NCI-H748 (cell line): ENCODE measurements around the gene RPS27A.
"Not testable (repeated sequence)": the region's sequence is repeated elsewhere in the genome, so short reads cannot be mapped to it uniquely, and the experiment has no call there.

Source experiments
- DNase-seq: peaks from one replicate; lab custom pipeline; 2025; ENCODE audit not compliant: unreplicated experiment; lab: John Stamatoyannopoulos, UW

Gene RPS27A

DNA sequence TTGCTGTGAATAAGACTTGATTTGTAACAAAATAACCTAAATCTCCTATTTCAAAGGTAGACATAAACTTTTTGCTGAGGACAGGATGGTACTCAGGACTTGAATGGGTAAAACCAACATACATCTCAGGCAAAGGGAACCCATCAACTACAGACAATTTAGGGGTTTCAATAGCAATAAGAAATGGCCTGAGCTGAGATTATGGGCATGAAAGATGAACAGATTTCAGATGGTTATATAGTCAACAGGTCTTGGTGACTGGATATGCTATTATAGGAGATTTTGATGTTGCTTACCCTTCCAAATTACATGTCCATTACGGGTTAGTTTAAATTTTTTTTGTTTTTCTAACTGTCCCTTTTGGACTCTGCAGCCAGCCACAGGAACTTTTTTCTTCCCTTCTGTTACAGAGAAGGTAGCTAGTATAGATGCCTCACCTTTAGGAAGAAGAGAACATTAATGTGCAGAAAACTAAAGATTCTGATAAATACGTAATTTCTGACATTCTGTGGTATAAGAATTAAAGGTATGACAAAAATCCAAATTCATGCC, 4.6 kb downstream of the RPS27A start:
- DNase-seq, result no peak

DNA sequence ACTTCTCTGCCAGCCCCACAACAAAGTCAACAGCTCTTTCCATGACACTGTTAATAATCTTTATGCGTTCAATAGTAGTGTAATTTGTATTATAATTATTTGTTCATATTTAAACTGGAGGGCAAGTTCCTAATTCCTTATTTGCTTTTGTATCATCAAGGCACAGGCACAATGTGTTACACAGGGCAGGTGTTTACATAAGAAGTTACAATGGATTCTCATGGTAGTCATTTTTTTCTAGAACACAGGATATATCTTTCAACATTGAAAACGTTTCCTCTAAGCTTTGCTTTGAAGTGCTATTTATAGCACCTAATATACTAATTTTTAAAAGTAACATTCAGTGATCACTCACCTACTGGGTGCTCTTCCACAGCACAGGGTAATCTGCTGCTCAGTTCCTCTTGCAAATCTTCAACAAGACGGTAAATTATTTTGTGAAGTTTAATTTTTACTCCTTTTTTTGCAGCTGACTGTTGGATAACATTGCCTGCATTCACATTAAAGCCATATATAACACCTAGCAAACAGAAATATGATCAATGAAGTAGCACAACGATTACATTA, 7.3 kb downstream of the RPS27A start:
- peak; percentile 39 for DNase-seq

DNA sequence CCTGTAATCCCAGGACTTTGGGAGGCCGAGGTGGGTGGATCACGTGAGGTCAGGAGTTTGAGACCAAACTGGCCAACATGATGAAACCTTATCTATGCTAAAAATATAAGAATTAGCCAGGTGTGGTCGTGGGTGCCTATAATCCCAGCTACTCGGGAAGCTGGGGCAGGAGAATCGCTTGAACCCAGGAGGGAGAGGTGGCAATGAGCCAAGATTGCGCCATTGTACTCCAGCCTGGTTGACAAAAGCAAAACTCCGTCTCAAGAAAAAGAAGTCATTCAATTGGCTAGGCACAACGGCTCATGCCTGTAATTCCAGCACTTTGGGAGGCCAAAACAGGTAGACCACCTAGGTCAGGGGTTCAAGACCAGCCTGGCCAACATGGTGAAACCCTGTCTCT, 9.1 kb downstream of the RPS27A start:
- not testable (repeated sequence) for DNase-seq

DNA sequence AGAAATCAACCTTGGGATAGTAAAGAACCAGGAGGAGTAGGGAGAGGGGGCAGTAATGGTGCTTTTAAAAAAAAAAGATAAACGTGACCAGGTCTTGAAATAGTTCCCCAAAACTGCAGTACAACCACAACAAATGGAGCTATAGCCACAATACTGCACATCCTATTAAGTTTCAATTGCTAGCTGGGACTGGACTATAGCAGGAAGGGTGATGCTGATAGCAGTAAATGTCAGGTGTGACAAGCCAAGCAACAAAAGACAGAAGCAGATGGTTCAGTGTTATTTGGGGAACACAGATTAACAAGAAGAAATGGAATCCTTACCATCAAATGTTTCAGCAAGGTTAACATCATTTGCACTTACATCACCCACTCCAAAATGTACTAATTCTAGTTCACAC, 10.1 kb downstream of the RPS27A start:
- no peak for DNase-seq

DNA sequence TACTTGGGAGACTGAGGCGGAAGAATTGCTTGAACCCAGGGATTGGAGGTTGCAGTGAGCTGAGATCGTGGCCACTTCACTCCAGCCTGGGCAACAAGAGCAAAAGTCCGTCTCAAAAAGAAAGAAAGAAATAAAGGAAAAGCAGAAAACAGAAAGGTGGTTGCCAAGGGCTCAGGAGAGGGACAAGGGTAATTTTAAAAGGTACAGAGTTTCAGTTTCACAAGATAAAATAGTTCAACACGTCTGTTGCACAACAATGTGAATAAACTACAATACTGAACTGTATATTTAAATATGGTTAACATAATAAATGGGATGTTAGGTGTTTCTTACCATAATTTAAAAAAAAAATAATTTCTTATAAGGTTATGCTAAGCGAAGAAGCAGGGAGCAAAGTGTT, 12.9 kb downstream of the RPS27A start:
- DNase-seq, result no peak

DNA sequence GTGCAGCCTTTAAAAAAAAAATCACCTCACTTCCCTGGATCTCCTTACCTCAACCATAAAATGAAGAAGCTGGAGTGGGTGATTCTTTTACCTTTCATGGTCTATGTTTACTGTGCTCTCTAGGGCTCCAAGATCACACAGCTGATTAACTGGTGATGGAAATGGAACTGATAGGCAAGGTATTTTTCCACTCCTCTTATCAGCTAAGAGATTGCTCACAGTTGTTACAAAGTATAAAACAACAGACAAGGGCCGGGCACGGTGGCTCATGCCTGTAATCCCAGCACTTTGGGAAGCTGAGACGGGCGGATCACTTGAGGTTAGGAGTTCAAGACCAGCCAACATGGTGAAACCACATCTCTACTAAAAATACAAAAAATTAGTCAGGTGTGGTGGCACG, 14.5 kb downstream of the RPS27A start:
- no peak for DNase-seq

DNA sequence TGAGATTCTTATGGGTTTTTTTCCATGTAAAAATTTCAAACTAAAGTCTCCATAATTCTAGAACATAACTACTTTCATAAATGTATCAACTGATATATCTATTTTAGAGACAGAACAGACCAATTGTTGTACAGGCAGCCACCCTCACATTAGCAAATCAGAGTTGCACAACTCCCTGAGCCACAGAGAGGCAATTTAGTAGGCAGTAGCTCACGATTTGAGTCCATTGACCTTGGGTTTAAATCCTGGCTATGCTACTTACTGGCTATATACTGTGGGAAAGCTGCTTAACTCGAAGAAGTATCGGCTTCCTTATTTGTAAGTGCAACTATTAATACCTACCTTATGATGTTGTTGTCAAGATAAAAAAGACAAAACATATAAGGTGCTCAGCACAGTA, 20.3 kb downstream of the RPS27A start:
- no peak for DNase-seq

DNA sequence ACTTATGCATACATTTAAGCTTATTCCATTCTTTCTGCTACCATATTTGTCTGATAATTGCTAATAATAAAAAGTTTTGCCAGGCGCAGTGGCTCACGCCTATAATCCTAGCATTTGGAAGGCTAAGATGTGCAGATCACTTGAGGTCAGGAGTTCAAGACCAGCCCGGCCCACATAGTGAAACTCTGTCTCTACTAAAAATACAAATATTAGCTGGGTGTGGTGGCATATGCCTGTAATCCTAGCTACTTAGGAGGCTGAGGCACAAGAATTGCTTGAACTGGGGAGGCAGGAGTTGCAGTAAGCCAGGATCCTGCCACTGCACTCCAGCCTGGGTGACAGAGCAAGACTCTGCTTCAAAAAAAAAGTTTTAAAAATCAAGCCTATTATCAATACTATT, 27.1 kb downstream of the RPS27A start:
- not testable (repeated sequence) for DNase-seq

DNA sequence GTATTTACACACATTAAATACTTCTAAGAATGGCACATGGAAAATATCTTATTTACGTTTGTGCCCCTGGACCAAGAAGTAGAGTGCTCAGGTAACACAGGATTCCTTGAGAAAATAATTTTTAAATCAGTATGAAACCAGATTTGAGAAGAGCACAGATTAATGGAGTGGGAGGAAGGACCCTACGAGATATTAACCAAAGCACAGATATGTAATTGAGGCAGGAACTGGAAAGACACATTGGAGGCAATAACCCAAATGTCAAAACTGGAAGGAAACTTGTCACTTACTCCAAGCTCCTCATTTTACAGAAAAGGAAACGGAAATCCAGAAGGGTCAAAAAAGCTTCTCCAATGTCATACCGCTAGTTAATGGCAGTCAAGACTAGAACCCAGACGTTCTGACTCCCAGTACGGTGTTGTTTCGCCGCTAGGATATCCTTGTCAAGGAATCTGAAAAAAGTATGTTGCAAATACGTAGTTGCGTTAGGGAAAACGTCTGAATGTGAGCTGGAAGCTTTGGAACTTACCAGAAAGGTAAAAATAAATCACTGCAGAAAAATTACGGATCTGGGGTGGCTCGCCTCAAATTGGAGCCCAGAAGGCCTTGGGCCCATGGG, 35.9 kb downstream of the RPS27A start:
- DNase-seq, result peak; percentile 20

DNA sequence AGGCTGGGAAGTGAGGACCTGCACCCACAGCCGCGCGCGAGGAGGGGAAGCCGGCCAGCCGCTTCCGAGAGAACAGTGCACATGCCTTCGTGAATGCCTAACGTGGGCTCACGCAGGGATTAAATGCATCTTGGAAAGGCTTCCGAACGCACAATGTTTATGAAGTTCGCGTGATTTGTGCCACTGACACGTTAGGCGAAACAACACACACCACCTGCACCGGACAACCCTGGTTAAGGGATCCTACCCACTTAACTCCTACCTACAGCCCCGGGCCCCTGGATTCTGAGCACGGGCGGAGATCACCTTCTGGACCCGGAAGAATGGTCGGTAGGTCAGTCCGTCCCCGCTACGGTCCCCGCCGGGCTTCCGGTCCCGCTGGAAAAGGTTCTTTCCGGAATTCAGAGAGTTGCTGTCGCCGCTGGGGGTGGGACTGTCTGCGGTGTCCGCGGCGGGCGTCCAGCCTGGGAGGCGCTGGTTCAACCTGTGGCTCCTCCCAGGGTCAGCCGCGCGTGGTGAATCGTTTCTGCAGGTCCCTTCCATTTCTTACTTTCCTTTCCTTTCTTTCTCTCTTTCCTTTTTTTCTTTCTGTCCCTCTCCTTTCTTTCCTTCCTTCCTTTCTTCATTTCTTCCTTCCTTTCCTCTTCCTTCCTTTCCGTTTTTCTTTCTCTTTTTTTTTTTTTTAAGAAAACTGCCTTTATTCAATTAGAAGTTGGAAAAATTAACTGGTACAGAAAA, 36.6 kb downstream of the RPS27A start, which contains the start of gene MTIF2:
Gene MTIF2 (minus strand): TSS at position 325 of the 738 bp plus-strand sequence. CDS start 5,373 bp downstream, outside the sequence.
- peak; percentile 93 for DNase-seq

DNA sequence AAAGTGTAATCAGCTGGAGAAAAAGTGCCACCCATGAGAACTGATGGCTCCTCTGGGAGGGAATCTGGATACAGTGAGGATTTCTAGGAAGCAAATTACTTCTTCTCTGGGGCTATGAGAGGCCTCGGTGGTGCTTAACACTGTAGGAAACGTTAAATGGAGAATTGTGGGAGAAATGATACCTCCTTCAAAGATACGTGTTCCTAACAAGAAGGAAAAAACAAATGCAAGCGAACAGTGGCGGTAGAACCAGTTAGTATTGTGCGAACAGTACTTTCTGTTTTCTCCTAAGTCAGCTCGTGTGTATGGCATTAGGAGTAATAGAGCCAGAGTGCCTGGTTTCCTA, 37.1 kb downstream of the RPS27A start:
- peak; percentile 3 for DNase-seq

DNA sequence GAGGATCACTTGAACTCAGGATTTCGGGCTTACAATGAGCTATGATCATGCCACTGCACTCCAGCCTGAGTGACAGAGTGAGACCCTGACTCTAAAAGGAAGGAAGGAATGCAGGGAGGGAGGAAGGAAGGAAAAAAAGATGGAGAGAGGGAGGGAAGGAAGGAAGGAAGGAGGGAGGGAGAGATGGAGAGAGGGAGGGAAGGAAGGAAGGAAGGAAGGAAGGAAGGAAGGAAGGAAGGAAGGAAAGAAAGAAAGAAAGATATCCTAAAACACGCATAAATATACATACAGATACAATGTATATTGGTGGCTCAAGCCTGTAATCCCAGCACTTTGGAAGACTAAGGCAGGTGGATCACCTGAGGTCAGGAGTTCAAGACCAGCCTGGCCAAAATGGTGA, 41.9 kb downstream of the RPS27A start:
- not testable (repeated sequence) for DNase-seq

DNA sequence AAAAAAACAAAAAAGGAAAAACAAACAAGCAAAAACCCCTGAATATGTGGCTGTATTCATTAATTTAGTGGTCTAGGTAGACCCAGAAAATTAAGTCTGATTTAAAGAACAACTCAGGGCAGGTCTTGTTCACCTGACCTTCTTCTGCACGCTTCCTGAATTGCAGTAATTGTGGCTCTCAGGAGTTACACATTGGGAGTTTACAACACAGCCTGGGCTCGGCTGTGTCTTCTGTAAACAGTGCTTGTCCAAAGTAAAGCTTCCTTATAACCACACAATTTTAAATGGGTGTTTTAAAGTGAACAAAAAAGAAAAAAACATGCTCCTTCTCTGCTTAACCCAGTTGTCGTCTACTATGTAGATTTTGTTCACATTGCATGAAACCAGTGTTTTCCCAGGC, 44.8 kb downstream of the RPS27A start:
- DNase-seq, result no peak

DNA sequence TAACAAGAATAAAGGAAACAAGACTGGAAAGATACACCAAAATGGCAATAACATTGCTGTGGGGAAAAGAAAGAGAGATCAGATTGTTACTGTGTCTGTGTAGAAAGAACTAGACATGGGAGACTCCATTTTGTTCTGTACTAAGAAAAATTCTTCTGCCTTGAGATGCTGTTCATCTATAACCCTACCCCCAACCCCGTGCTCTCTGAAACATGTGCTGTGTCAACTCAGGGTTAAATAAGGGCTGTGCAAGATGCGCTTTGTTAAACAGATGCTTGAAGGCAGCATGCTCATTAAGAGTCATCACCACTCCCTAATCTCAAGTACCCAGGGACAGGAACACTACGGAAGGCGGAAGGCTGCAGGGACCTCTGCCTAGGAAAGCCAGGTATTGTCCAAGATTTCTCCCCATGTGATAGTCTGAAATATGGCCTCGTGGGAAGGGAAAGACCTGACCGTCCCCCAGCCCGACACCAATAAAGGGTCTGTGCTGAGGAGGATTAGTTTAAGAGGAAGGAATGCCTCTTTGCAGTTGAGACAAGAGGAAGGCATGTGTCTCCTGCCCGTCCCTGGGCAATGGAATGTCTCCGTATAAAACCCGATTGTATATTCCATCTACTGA, 46.8 kb downstream of the RPS27A start:
- DNase-seq, result not testable (repeated sequence)

DNA sequence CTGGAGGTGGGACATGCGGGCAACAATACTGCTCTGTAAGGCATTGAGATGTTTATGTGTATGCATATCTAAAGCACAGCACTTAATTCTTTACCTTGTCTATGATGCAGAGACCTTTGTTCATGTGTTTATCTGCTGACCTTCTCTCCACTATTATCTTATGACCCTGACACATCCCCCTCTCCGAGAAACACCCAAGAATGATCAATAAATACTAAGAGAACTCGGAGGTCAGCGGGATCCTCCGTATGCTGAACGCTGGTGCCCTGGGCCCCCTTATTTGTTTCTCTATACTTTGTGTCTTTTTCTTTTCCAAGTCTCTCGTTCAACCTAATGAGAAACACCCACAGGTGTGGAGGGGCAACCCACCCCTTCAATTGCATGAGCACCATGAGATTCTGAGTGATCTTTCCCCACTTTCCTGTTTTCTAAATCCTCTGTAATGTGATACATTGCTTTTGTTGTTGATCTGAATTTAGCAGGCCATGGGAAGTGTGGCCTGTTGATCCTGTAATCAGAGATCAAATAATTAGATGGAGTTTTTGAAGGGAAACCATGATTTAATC, 47.5 kb downstream of the RPS27A start:
- DNase-seq, result not testable (repeated sequence)

DNA sequence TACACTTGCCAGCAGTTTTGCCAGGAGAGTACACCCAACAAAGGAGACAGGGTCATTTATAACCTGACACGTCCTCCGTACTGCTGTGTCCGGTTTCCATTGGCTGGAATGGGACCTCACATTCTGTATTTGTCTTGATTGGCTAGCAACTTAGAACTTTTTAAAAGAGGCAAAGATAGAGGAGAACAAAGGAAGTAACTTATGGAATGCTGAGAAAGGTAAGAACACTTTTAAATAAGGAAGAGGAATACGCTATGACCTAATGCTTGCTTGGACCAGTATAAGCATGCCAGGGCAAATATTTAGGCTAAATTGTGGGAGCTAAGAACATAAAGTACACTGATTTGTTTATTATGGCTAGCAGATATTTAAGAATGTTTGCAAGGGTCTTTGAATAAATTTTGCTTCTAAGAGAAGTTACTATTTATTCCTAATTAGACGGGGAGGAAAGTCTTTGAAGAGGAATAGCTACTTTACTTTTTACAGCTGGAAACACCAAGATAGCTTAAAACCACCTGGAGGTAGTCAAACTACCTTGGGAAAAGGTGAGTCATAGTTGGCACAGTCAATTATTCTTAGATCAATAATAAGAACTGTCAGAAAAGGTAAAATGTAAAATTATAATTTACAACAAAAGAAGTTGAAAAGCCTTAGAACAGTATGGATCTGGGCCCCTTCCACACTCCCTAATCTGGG, 48.5 kb downstream of the RPS27A start:
- DNase-seq, result not testable (repeated sequence)

DNA sequence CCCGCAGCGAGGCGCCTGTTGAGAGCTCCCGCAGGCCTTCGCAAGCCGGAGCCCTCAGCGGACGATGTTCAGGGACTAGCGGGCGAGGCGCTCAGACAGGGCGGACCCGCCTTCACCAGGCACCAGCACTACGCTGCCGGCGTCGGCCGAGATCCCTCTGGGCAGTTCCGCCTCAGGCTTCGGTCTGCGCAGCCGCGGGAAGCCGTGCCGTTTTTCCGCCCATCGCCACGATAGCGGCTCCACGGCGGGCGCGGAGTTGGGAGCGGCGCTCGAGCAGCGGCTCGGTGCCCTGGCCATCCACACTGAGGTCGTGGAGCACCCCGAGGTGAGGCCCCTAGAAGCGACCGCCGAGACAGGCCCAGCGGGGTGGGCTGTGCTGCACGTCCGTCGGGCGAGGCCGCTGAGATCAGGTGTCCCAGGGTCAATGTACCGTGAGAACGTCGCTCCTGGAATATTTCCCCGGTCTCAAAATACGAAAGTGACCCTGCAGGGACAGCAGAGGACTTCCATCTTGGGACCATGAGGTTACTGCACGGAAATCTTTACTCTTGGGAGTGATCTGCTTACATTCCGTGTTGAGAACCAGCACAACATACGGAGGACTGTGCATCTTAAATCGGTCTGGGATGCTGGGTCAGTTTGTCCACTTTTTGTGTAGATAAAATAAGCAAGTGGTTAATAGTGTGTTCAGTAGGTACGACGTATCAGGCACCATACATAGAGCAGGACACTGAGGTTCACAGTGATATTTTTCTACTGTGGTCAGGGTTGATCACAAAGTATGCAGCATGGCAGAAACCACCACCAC, 49.8 kb downstream of the RPS27A start:
- DNase-seq, result peak; percentile 85

DNA sequence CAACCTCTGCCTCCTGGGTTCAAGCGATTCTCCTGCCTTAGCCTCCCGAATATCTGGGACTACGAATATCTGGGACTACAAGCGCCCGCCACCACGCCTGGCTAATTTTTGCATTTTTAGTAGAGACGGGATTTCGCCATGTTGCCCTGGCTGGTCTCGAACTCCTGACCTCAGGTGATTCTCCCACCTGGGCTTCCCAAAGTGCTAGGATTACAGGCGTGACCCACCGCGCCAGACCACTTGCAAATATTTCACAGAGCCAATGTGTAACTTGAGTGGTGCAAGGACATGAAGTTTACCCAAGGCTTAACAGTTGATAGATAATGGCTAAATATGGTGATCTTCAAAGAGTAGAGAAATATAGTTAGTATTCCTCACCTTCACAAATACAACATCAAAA, 50.6 kb downstream of the RPS27A start:
- DNase-seq, result no peak
